Heart right ventricle (tissue), 16 donors: ENCODE data around the gene NEU4. TPM values are rescaled to one million over a fixed set of nuclear protein-coding genes. Genes with fewer than 3 reads are reported as not detected.
A peak's percentile ranks its signal among the peaks of the same experiment; 100 is the strongest.

ENCODE experiments used
- ATAC-seq, 8 donors: fragments of 200-7000 bp; cut with Tn5 transposase; one replicate each; pipeline ENCODE4 v1.9.1; 2020; ENCODE audit warnings: mild to moderate bottlenecking in 8 of 8, moderate library complexity in 8 of 8, moderate number of reproducible peaks in 1 of 8
- DNase-seq, 2 donors: peaks; one replicate each; pipeline ENCODE4 v3.0.0-alpha.2; 2020
- H3K27ac ChIP-seq, 10 donors: fragments of 200-600 bp; sonication (generic) in 2 of 10; one replicate each; pipeline versions ENCODE4 v1.5.0 to v1.8.0; 2020 to 2022; ENCODE audit warnings: mild to moderate bottlenecking in 3 of 10
- H3K27me3 ChIP-seq, 7 donors: fragments of 200-600 bp; one replicate each; pipeline ENCODE4 v1.8.0; 2021 to 2022; ENCODE audit warnings: mild to moderate bottlenecking in 2 of 7
- H3K36me3 ChIP-seq, 9 donors: fragments of 200-600 bp; sonication (generic) in 1 of 9; one replicate each; pipeline versions ENCODE4 v1.5.0 to v1.8.0; 2020 to 2022; ENCODE audit warnings: mild to moderate bottlenecking in 2 of 9
- H3K4me1 ChIP-seq, 9 donors: fragments of 200-600 bp; sonication (generic) in 1 of 9; one replicate each; pipeline versions ENCODE4 v1.5.0 to v1.8.0; 2020 to 2022; ENCODE audit warnings: mild to moderate bottlenecking in 4 of 9
- H3K4me3 ChIP-seq, 10 donors: fragments of 200-600 bp; sonication (generic) in 2 of 10; one replicate each; pipeline versions ENCODE4 v1.5.0 to v1.8.0; 2020 to 2022; ENCODE audit warnings: mild to moderate bottlenecking in 7 of 10, moderate library complexity in 2 of 10
- H3K9me3 ChIP-seq, 11 donors: fragments of 200-600 bp in 10 of 11; sonication (generic) in 2 of 11; one replicate each; pipeline versions ENCODE4 v1.5.0 to v1.8.0; 2013 to 2022; ENCODE audit warnings: mild to moderate bottlenecking in 2 of 11, control low read depth in 1 of 11, moderate library complexity in 1 of 11
- WGBS, 2 donors: extraction: QIAGEN DNeasy Blood & Tissue Kit; methylation state at CpG; one replicate each; pipeline ENCODE4 v1.1.7; 2013; ENCODE audit warnings: inconsistent platforms in 1 of 2; 5-methylcytosine and 5-hydroxymethylcytosine counted together
- intact Hi-C, 10 donors: fragments of 100-400 bp; cut with DNase I; formaldehyde crosslinking; loops; one replicate each; pipeline versions ENCODE4 v1.11.1 to v1.14.2; 2022
- polyA plus RNA-seq, 2 donors: library from polyadenylated mRNA; stranded (reverse); fragments of 200-250 nt; gene quantifications; one replicate each; pipeline ENCODE4 v1.2.3, GENCODE V29; 2013
- total RNA-seq, 10 donors: library from RNA; stranded (reverse); fragmentation: NEBNext Ultra II Directional in 3 of 10; extraction: Animal tissue kit (Norgen Biotek cat#: 25700) in 3 of 10; gene quantifications; one replicate each; pipeline versions ENCODE4 v1.2.1 to v1.2.4, GENCODE V29; 2021 to 2023
- TF ChIP-seq, protein P1 (sequence below), 9 donors: fragments of 200-600 bp; sonication (generic) in 2 of 9; IDR thresholded peaks; one replicate each; pipeline versions ENCODE4 v1.5.0 to v1.8.0; 2021 to 2022; ENCODE audit warnings: antibody characterized with exemption in 9 of 9, mild to moderate bottlenecking in 5 of 9, moderate library complexity in 1 of 9
- donor health status: Arrhythmogenic right ventricular cardiomyopathy.
- donor health status: ischemic (EF 13 %, LVEDD 7.1; RV severe dilation, severe dysfunction).
- donor health status: healthy with polysubstance abuse.
- donor health status: DM: no; HTN: yes; CAD: no.
- donor health status: DM: no; HTN: no; CAD: no.
- donor health status: ischemic (EF 25% LVEDD 6.9; RV normal size, moderate dysfunction).
- donor health status: ischemic (EF 25% LVEDD 5.7; RV mildly dilated, moderate dysfunction).
- donor health status: healthy.
- donor health status: DM: yes; HTN: yes; CAD: no.
- donor health status: Ischemic cardiomyopathy.
- donor health status: ischemic (EF 35%, LVEDD 5.7; RV mildly dilated, moderate dysfunction).
- donor health status: nonischemic (EF 11% LVEDD 7.7; RV severe dilation, severe dysfunction).
- donor health status: DM: yes; HTN: yes; CAD: no.
- donor health status: PGD.
- donor health status: ischemic (EF 29% LVEDD 5.4; RV normal size, mild dysfunction).
- donor health status: nonischemic (EF 23%, LVEDD 6.1; RV moderate dilation, normal function).

NEU4 gene
- total and polyA plus RNA-seq, 12 donors: 0.07 to 1.2 (median 0.46) TPM; not detected in 2

- Histone ChIP-seq H3K36me3 (no peaks in the 10 kb centered on the region), H3K4me3 (peak overlapping the region in 1 of 10 donors; percentile 24), H3K27me3 (peaks cover 6 to 57% (median 38%) of the 10 kb centered on the region in 7 donors), H3K4me1 (peaks cover 18 to 42% (median 21%) of the 10 kb centered on the region in 9 donors), H3K27ac (peak overlapping the region in 1 of 10 donors; percentile 63), H3K9me3 (no peaks in the 10 kb centered on the region)
- 75 to 79% methylated on average over 22 of the region's 22 CpGs for WGBS, 2 donors
- DNase-seq (peak in 1 of 2 donors; percentile 5), ATAC-seq (no peak)
- TF ChIP-seq, protein P1, sequence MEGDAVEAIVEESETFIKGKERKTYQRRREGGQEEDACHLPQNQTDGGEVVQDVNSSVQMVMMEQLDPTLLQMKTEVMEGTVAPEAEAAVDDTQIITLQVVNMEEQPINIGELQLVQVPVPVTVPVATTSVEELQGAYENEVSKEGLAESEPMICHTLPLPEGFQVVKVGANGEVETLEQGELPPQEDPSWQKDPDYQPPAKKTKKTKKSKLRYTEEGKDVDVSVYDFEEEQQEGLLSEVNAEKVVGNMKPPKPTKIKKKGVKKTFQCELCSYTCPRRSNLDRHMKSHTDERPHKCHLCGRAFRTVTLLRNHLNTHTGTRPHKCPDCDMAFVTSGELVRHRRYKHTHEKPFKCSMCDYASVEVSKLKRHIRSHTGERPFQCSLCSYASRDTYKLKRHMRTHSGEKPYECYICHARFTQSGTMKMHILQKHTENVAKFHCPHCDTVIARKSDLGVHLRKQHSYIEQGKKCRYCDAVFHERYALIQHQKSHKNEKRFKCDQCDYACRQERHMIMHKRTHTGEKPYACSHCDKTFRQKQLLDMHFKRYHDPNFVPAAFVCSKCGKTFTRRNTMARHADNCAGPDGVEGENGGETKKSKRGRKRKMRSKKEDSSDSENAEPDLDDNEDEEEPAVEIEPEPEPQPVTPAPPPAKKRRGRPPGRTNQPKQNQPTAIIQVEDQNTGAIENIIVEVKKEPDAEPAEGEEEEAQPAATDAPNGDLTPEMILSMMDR (IDR thresholded peaks at IDR 0.05): no peak
- intact Hi-C loops: loop anchor here in 2 of 10 donors (10.0 kb wide), 1 partner anchor 58 kb away; the partner anchor contains the start of gene NEU4 (in 2 of the 2)
Observed at GRCh38 chr2:241862775-241863535, 54.0 kb downstream of the NEU4 start.

- WGBS, 2 donors: 29 to 35% methylated on average over 29 of the region's 29 CpGs
- Histone ChIP-seq H3K4me1 (peaks cover 18 to 46% (median 21%) of the 10 kb centered on the region in 9 donors), H3K9me3 (no peaks in the 10 kb centered on the region), H3K27ac (peak overlapping the region in 1 of 10 donors; percentile 63), H3K4me3 (peak overlapping the region in 4 of 10 donors; percentile 0 to 24 (median 14)), H3K27me3 (peaks cover 6 to 57% (median 39%) of the 10 kb centered on the region in 7 donors), H3K36me3 (no peaks in the 10 kb centered on the region)
- intact Hi-C loops: loop anchor here in 2 of 10 donors (10.0 kb wide), 1 partner anchor 59 kb away; the partner anchor contains the start of gene NEU4 (in 2 of the 2)
- DNase-seq: peak in 1 of 2 donors; percentile 41
- TF ChIP-seq, protein P1 (IDR thresholded peaks at IDR 0.05): no peak
- ATAC-seq: peak in 4 of 8 donors; percentile 2 to 32 (median 14)
Observed at GRCh38 chr2:241863536-241863954, 54.6 kb downstream of the NEU4 start.

GRCh38 chr2:241864168-241864849, 55.3 kb downstream of the NEU4 start:
- Histone ChIP-seq H3K4me1 (peaks cover 12 to 40% (median 15%) of the 10 kb centered on the region in 9 donors), H3K27me3 (peaks cover 6 to 58% (median 39%) of the 10 kb centered on the region in 7 donors), H3K36me3 (no peaks in the 10 kb centered on the region), H3K4me3 (no peak overlapping the region), H3K27ac (no peak overlapping the region), H3K9me3 (no peaks in the 10 kb centered on the region)
- no peak for DNase-seq
- no peak for ATAC-seq
- TF ChIP-seq, protein P1 (IDR thresholded peaks at IDR 0.05): no peak
- WGBS, 2 donors: 70 to 97% methylated on average over 2 of the region's 2 CpGs
- intact Hi-C loops: loop anchor here in 2 of 10 donors (10.0 kb wide), 1 partner anchor 60 kb away; the partner anchor contains the start of gene NEU4 (in 2 of the 2)

- H3K4me1 ChIP-seq: peaks cover 8 to 35% (median 10%) of the 10 kb centered on the region in 9 donors
- 95 to 96% methylated on average over 5 of the region's 5 CpGs for WGBS, 2 donors
- TF ChIP-seq, protein P1 (IDR thresholded peaks at IDR 0.05): no peak
- DNase-seq (no peak), ATAC-seq (no peak)
- no peaks in the 10 kb centered on the region for H3K36me3 ChIP-seq
- H3K4me3 ChIP-seq: no peak overlapping the region
- H3K27me3 ChIP-seq: peaks cover 6 to 62% (median 39%) of the 10 kb centered on the region in 7 donors
- intact Hi-C loops: loop anchor here in 2 of 10 donors (10.0 kb wide), 1 partner anchor 60 kb away; the partner anchor contains the start of gene NEU4 (in 2 of the 2)
- no peak overlapping the region for H3K27ac ChIP-seq
- H3K9me3 ChIP-seq: no peaks in the 10 kb centered on the region
Observed at GRCh38 chr2:241864850-241865213, 55.8 kb downstream of the NEU4 start.
